HG02970 (cell line): ENCODE measurements around the gene LMX1B.

ENCODE experiments used
- ATAC-seq: cut with Tn5 transposase; IDR thresholded peaks from one replicate; pipeline ENCODE4 v1.9.1; 2021; ENCODE audit warnings: mild to moderate bottlenecking, moderate library complexity, moderate number of reproducible peaks; ENCODE audit not compliant: unreplicated experiment, low FRiP score

LMX1B gene

DNA sequence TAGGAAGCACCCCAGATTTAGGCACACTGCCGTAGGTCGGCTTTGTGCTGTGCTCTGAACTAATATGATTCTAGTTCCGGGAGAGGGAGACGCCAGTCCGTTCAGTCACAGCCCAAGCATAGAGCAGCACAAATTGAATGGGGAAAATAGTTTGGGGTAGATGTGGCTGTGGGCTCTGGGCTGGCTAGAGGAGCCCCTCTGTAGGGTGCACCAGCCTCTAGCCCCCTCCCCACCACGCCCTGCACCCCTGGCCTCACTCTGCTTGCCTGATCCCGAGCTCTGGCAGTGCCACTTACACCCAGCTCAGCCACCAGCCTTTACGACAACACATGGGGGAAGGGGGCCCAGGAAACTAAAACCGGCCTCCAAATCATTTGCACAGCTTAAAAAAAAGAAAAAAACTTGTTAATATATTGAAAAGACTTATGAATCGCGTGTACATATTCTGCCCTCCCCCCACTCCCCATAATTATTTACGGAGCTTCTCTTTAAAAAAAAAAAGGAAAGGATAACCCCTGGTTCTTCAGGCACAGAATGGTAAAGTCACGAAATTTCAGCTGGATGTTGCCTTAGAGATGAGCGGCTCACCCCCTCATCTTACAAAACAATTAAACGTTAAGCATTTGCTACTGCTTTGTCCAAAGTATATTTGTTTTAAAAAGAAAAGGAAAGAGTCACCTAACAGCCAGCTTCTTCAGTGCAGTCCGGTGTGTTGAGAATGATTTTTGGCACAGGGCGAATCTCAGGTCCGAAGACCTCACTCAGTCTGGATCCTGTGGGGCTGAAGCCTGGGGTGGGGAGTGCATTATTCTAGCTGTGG lies 3.5 kb downstream of the LMX1B start:
- ATAC-seq: no peak

DNA sequence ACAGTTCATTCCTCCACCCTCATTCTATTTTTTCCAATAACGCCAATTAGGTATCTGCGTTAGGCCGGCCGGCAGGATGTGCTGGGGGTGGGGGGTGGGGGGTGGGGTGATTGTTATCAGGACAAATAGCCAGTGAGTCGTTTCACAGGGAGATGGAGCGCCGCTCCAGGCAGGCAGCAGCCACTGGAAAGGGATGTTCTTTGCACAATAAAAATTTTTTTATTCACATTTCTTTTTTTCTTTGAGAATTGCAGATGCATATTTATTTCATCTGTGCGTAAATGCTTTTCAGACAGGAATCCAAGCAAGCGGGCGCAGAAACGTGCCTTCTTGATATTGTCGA lies 4.1 kb downstream of the LMX1B start:
- ATAC-seq: no peak

DNA sequence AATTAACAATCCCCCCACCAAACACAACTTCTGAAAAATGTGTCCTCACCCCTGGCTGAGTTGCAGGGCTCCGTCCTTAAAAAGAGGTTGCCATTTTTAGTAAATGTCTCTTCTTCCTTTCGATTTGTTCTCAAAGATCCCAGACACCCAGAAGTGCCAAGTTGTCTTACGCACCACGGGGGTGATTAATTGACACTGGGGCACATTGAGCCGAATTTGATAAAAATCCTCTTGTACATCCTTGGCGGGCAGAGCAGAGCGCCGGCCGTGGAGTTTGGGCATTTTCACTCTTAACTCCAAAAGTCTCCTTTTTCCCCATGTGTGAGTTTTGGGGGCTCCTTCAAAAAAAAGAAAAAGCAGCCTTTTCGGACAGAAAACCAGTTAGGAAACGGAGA lies 4.5 kb downstream of the LMX1B start:
- ATAC-seq: no peak

DNA sequence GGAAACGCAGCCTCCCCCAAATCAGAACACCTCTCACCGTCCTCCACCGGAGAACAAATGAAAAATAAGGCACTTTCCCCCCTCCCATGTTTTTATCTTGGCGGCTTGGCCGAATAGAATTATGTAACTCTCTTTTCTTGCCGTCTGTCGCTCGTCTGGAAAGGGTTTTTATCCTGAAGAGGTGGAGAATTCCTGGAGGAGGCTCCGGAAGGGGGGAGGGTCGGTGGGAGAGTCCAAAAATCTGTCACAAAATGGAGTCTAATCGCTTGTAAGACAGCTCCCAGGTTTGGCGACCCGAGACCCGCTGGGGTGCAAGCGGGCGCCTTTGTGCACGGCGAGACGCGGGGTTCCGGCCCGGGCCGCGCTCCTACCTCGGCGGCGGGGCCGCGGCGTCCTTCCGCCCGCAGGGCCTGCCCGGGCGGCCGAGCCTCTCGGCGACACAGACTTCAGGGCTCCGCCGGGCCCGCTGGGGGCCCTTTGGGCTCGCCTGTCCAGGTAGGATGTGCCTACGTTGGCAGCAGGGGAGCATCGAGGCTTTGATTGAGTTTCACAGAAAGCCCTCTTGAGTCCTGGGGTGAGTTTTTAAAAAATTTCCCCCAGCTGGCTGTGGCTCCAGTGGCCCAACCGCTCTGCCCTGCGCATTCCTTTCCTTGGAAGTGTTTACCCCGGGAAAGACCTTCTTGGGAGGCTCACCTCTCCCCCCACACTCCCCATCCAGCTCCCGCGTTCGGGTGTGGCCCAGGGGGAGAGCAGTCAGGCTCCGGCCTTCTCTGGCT lies 5.0 kb downstream of the LMX1B start:
- no peak for ATAC-seq

DNA sequence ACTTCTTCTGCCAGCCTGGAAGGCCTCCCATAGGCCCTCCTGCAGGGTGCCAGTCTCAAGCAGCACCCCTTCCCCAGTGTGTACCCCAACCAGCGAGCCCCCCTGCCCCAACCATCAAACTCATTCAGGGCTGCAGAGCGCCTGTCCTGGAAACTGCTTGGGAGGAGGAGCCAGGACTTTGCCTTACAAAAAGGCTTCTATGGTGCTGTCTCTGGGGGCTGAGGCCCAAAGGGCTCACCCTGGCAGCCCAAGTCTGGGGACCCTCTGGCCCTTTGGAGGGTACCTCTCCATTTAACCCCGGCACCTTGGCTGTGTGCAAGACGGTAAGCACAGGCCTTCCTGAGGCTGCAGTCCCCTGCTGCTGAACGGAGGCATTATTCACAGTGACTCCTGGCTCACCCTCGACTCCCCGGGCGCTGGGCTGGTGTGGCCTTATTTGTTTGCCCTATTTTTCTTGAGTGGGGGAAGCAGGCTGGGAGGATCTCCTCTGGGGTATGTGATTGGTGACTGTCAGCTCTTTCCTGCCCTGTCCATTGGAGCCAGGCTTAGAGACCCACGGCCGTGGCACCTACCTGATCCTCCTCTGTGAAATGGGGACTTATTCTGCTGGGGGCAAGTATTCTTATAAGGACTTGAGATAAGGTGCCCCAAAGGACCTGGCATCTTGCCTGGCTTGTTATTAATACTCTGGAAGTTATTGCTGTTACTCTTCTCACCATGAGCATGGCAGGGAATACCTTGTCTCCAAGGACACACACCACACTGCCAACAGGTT lies 5.8 kb downstream of the LMX1B start:
- no peak for ATAC-seq

DNA sequence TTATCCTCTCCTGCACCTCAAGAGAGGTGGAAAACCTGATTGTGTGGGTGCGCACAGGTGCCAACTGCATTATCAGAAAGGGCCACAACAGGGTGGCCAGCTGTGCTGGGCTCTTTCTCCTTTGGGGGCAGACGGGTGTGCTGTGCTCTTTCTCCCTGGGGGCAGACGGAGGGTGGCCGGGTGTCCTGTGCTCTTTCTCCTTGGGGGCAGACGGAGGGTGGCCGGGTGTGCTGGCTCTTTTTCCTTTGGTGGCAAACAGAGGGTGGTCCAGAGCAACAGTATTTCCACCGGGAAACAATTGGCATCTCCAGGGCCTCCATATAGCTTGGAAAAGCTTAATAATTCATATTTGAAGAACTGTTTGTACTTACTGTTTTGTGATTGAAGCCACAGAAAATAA lies 6.8 kb downstream of the LMX1B start:
- ATAC-seq: no peak

DNA sequence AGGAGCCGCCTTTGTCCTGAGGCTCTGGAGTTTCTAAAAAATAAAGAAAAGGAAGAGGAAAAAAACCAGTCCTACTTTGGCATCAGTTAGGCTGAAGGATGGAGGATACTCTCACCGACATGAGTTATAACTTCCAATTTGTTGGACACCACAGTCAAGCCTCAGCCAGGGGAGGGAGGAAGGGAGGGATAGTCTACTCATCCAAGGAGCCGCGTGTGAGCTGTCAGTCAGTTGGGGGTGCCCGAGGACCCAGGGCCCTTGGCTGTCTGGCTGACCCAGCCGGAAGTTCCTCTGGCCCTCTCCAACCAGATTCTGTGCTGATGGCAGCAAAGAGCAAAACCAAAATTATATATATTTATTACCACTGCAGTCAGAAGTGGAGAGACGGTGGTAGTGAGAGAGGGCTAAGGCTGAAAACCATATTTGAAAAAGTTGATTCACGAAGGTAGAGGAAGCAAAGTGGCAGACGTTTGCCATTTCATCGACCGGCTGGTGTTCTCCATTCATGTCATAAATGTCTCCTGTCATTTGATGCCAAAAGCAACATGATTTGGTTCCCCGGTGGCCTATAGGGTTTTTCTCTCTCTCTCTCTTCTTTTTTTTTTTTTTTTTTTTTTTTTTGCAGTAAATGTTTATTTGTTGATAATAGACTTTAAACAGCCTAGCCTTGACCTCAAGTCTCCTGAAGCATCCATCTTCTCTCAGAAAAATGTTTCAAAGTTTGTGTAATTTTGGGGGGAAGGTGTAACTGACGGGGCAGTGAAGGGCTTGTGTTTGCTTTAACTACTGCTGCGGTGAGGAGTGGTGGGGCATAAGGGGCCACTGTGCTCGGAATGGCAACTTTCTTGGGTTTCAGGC lies 7.6 kb downstream of the LMX1B start:
- ATAC-seq: no peak

DNA sequence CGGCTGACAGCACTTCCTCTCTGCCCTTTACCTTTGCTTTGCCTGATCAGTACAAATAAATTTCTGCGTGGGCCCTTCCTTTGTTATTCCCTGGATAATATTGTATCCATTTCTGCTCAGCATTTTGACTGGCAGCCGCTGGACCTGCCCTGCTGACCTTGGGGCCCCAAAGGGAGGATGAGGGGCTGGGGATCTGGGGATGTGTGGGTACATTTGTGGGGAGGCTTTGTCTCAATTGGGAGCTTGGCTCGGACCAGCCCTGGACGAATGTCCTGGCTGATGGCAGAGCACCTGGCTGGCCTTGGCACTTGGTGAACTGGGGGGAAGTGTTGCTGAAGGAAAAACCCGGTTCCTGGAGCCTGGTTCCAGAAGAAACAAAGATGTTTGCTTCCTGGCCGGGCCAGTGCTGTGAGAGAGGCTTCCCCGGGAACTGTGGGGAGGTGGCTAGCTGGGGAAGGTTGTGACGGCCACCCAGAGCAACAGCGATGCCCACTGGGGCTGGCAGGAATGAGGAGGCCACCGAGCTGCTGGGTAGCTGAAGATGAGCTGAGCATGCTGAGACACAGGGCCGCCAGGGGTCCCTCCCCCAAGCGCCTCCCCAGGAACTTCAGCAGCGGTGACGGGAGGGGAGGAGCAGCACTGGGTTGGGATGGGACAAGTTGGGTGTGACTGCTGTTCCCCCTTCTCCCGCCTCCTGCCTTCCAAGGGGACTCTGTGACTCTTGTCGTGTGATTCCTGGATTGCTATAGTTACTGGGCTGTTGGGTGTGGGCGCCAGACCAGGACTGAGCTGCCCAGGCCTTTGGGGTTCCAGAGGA lies 8.4 kb downstream of the LMX1B start:
- no peak for ATAC-seq

DNA sequence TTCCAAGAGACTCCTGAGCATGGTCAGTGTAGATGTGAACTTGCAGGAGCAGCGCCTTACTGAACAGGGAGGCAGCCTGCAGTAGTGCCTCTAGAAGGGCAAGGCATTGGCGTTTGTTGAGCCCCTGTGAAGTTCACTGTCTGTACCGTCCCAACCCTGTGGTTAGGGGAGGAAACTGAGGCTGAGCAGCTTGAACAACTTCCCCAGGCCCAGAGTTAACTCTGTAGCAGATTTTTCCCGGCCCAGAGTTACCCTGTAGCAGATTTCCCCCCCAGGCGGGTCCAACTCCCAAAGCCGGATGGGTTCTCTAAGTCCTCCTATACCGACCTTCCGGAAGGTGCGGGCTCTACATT lies 9.6 kb downstream of the LMX1B start:
- no peak for ATAC-seq

DNA sequence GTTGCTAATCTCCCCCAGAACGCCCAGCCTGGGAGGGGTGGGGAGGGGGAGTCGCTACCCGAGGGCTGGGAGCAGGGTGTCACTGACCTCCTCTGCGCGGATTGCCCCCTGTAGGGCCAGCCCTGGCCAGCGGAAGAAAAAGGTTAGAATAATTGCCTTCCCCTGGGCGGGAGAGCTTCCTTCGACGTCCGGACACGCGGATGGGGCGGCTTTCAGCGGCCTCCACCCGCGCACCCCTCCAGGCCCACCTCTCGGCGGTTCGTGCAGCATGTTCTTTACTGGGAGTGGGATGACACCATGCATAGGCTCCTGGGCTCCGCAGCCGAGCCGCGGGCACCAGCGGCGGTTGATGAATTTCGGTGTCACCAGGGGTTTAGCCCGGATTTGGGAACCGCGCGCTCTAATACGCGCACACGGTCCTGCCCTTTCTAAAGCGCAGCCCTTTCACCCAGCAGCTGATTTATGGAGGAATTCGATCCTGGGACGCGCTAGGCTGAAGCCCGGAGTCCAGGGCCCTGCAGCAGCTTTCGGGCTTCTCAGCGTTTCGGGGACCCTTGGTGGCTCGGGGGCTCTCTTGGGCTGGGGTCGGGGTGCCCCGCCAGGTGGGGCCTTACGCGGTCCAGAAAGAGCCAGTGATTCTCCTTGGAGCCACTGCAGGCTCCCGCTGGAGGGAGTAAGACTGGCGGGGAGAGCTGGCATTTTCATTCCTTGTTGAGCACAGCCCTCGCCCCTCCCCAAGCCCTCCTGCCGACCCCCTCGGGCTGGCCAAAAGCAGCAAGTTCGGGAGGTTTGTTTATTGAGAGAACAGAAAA lies 10.1 kb downstream of the LMX1B start:
- ATAC-seq: no peak

DNA sequence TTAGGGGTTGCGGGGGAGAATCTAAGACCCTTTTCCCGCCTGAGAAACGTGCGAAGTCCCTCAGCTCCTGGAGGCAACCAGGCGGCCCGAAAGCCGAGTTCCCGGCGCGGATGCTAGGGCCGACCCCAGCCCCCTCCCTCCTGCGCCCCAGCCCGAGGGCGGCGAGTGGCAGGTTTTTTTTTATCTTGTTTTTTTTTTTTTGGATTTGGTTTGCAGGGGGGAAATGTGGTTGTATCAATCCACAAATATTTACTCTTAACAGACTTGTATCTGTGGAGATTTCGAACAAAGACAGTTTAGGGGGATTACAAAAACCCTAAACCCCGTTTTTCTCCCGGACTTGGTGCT lies 10.7 kb downstream of the LMX1B start:
- ATAC-seq: no peak

DNA sequence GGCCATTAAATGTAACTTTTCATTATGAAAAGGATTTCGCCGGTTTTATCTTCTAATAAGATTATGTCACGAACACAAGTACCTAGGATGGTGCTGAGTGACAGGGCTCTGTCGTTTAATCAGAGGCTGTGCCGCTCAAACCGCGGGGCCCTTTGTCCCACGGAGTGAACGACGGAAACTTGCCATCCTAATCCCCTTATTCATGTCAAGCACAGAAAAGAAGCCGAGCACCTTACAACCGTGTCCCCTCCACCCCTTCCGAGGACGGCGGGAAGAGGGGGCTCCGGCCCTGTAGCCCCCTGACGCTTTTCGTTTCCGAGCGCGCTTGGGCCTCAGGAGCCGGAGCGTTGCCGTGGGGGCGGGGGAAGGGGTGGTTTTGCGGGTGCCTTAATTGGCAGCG lies 11.2 kb downstream of the LMX1B start:
- no peak for ATAC-seq

DNA sequence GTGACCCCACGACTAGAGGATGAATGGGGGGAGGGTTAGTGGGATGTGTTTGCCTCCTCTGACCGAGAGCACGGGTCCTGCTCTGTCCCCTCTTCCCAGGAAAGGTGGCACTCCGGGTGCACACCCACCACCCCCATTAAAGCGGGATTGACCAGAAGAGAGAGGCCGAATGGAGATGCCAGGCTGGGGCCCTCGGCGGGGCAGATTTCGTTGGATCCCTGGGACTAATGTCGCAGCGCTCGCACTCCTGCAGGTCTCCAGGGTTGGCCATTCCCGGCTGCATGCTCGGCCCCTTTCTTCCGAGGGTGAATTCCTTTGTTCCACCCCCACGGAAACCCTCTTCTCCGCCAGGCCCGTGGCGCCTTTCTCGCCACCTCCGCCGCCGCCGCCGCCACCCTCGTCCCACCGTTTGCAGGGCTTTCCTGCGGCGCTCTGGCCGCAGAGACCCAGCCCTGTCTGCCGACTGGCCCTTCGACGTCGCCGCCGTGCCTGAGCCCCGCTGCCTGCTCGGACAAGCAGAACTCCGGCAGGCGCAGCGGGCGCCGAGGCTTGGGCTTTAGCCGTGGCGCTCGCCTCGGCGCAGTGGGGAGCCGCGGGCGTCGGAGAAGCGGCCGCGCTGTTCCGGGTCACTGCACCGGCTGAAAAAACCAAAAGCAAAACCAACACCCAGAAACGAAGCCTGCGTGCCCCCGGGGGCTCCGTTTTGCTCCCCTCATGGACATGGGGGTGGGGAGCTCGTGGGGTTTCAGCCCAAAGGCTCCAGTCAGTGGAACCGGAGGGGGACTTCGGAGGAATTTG lies 11.8 kb downstream of the LMX1B start:
- ATAC-seq: no peak

DNA sequence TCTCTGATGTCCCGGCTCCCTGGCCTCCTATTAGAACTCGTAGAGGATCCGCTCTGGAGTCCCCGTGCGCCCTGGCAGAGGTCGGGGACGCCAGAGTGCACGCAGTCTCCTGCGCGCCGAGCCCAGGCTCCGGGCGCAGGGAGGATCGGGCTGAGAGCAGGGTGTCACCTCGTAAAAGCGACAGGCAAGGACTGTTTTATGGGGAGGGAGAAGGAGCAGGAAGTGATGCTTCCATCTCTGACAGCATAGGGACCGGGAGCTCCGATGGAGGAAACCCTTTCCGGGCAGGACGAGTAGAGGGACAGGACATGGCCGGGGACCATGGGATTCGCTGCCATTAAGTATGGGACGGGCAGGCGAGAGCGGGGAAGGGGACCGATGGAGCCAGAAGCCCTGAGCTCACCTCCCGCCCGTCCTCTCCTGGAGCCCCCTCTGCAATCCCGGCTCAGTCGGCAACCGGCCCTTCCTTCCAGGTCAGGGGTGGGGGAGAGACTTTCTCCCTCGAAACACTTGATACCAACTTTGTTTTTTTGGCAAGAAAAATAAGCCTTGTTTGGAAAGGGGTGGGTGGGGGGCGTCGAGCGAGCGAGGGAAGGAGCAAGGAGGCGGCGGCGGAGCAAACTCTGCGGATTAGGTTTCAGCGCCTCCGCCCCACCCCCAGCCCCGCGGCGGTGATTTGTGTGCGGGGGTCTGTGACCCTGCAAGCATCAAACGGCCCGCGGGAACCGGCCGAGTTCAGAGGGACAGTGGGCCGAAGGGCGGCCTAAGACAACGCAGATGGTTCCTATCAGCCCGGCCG lies 12.6 kb downstream of the LMX1B start:
- ATAC-seq: no peak

DNA sequence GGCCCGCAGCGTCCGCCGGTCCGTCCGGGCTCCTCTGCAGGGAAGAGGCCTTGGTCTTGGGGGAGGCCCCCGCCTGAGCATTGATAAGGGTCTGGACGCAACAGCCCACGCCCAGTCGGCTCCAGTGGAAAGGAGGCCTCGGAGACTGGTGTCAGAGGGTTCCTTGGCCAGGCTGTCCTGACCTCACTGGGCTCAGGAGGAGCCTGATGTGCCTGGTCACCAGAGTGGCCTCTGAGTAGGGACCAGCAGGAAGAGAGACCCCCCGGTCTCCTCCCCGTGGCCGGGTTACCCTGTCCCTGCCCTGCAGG lies 13.2 kb downstream of the LMX1B start:
- no peak for ATAC-seq

DNA sequence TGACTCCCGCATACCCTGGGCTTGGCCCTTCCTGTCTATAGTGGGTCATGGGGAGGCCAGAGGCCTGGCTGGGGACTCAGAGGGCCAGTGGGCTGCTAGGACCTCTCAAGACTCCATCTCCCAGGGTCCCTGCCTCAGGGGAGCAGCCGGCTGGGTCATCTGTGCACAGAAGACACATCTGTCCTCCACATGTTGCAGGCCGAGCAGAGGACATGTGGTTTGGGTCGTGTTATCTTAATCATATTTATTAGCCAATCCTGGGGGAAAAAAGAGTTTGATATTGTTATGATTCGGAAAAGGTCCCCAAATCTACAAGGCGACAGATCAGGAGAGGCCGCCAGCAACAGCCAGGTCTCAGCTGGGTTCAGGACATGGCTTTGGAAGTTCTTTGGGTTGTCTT lies 14.4 kb downstream of the LMX1B start:
- ATAC-seq: no peak

DNA sequence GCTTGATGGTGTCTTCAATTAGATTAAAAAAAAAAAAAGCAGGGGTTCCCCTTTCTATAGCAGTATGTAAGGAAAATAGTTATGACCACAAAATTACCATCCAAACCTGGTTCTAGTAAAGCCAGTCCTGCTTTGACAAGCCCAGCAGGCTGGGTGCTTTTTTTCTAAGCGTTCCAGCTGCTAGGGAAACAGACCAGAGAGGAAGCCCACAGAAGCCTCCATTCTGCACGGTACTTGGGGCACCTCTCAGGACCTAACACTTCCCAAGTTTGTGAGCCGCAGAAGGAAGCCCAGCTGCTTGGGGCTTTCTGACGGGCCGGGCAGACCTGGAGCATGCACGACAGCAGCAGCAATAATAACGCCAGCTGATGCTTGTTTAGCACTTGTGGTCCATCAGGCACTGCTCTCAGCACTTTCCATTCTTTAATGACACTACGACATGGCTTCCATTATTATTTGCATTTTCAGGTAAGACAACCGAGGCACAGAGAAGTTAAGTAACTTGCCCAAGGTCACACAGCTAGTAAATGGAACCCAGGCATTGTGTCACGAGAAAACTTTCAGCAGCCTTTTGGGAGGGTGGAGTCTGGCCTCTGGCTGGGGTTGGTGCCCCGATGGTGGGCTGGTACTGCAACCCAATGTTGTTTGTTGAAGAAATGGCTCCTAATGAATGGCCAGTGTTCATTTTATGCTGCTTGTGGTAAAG lies 15.4 kb downstream of the LMX1B start:
- no peak for ATAC-seq
